HK-2 (cell line): ENCODE data around the gene TAS2R38.

Experiments
- DNase-seq: peaks from one replicate; pipeline ENCODE4 v3.0.0-alpha.2; 2018; ENCODE audit not compliant: unreplicated experiment

The TAS2R38 gene

GRCh38 chr7:141976524-141977245, 3.1 kb upstream of the TAS2R38 start:
- DNase-seq = no peak

GRCh38 chr7:141975806-141976523, 2.4 kb upstream of the TAS2R38 start:
- peak; percentile 76 for DNase-seq

- no peak for DNase-seq
Measured at GRCh38 chr7:141974831-141975230, 1.3 kb upstream of the TAS2R38 start.

- DNase-seq = no peak
Measured at GRCh38 chr7:141960687-141961422, 12.7 kb downstream of the TAS2R38 start.

- DNase-seq = no peak
Measured at GRCh38 chr7:141956084-141956483, 17.5 kb downstream of the TAS2R38 start.

GRCh38 chr7:141954334-141954733, 19.2 kb downstream of the TAS2R38 start:
- DNase-seq = no peak

GRCh38 chr7:141952461-141952860, 21.1 kb downstream of the TAS2R38 start:
- DNase-seq = no peak

GRCh38 chr7:141950806-141951205, 22.8 kb downstream of the TAS2R38 start:
- DNase-seq = no peak

- no peak for DNase-seq
Measured at GRCh38 chr7:141949911-141950310, 23.7 kb downstream of the TAS2R38 start.

- DNase-seq = no peak
Measured at GRCh38 chr7:141949451-141949850, 24.1 kb downstream of the TAS2R38 start.

- DNase-seq = no peak
Measured at GRCh38 chr7:141949021-141949420, 24.6 kb downstream of the TAS2R38 start.

- DNase-seq = no peak
Measured at GRCh38 chr7:141946796-141947195, 26.8 kb downstream of the TAS2R38 start, which contains the start of gene CLEC5A. CLEC5A (minus strand) TSS chr7:141946974; CDS start chr7:141946292, 682 bp downstream.

GRCh38 chr7:141945356-141945755, 28.2 kb downstream of the TAS2R38 start:
- DNase-seq = no peak

- DNase-seq = no peak
Measured at GRCh38 chr7:141944811-141945210, 28.8 kb downstream of the TAS2R38 start.

- DNase-seq = no peak
Measured at GRCh38 chr7:141943846-141944245, 29.7 kb downstream of the TAS2R38 start.

- DNase-seq = no peak
Measured at GRCh38 chr7:141941075-141941474, 32.5 kb downstream of the TAS2R38 start.

GRCh38 chr7:141930211-141930610, 43.4 kb downstream of the TAS2R38 start:
- no peak for DNase-seq

GRCh38 chr7:141928845-141929195, 44.8 kb downstream of the TAS2R38 start:
- DNase-seq = no peak

GRCh38 chr7:141928146-141928844, 45.3 kb downstream of the TAS2R38 start:
- DNase-seq = no peak
